ENCODE measurements around the gene TCL1A. TPM values are rescaled to one million over a fixed set of nuclear protein-coding genes. Genes with fewer than 3 reads are reported as not detected.

TCL1A gene
- total and polyA plus RNA-seq, 2 donors (not counting 3 experiments of a cell fraction or from before 2014, with no cell fraction given): not detected

- Histone ChIP-seq H3K9ac (replicated peaks; ENCODE audit: extremely low read depth, insufficient read depth, low read length) (no peak overlapping the region), H3K27me3 (ENCODE audit: control insufficient read depth in 2 of 2, insufficient read depth in 2 of 2, low read length in 2 of 2) (no peaks in the 10 kb centered on the region), H3K4me3 (replicated peaks in 1 of 3; ENCODE audit: insufficient read depth in 1 of 3, low read depth in 1 of 3, low read length in 3 of 3) (no peak overlapping the region), H3K27ac (ENCODE audit: insufficient read depth, low read depth, low read length) (no peak overlapping the region), H3K9me3 (replicated peaks; ENCODE audit: control insufficient read depth, insufficient read depth, low read length) (no peaks in the 10 kb centered on the region), H3K9me1 (replicated peaks; ENCODE audit: control insufficient read depth, extremely low read depth, insufficient read depth, low read length) (no peaks in the 10 kb centered on the region), H4K20me1 (replicated peaks; ENCODE audit: control insufficient read depth, extremely low read depth, insufficient read depth, low read length) (no peaks in the 10 kb centered on the region), H3K36me3 (ENCODE audit: control insufficient read depth in 2 of 2, extremely low read depth in 1 of 2, insufficient read depth in 2 of 2, low read length in 2 of 2) (no peaks in the 10 kb centered on the region), H3K4me2 (ENCODE audit: insufficient read depth, low read length) (no peak overlapping the region), H3K79me2 (ENCODE audit: control insufficient read depth, insufficient read depth, low read length) (no peaks in the 10 kb centered on the region), H3K4me1 (ENCODE audit: control insufficient read depth, extremely low read depth, insufficient read depth, low read length) (no peaks in the 10 kb centered on the region), H2AFZ (ENCODE audit: low read depth, low read length) (no peak overlapping the region)
- dilution Hi-C loops (cut with MboI; ENCODE audit: extremely low pct_ligation_motif_present, low sequenced_read_pairs): no loop called here
- DNase-seq (ENCODE audit: low read depth, low spot score): no peak
- ChIA-PET CTCF (no interaction called here), POLR2A (no interaction called here)
- no peak for TF ChIP-seq FOS (IDR thresholded peaks at IDR 0.05; ENCODE audit: borderline replicate concordance, insufficient read depth, low read length)
- no peak for TF ChIP-seq JUN (IDR thresholded peaks at IDR 0.05; ENCODE audit: borderline replicate concordance, insufficient read depth, insufficient read length, low read depth)
- TF ChIP-seq, protein P1, sequence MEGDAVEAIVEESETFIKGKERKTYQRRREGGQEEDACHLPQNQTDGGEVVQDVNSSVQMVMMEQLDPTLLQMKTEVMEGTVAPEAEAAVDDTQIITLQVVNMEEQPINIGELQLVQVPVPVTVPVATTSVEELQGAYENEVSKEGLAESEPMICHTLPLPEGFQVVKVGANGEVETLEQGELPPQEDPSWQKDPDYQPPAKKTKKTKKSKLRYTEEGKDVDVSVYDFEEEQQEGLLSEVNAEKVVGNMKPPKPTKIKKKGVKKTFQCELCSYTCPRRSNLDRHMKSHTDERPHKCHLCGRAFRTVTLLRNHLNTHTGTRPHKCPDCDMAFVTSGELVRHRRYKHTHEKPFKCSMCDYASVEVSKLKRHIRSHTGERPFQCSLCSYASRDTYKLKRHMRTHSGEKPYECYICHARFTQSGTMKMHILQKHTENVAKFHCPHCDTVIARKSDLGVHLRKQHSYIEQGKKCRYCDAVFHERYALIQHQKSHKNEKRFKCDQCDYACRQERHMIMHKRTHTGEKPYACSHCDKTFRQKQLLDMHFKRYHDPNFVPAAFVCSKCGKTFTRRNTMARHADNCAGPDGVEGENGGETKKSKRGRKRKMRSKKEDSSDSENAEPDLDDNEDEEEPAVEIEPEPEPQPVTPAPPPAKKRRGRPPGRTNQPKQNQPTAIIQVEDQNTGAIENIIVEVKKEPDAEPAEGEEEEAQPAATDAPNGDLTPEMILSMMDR (IDR thresholded peaks at IDR 0.05; ENCODE audit: extremely low read depth in 1 of 2, insufficient read depth in 1 of 2, low read depth in 1 of 2, low read length in 2 of 2): no peak
- no peak for TF ChIP-seq MYC (IDR thresholded peaks at IDR 0.05; ENCODE audit: low read depth, low read length)
- no peak for TF ChIP-seq POLR2AphosphoS5 (IDR thresholded peaks at IDR 0.05; ENCODE audit: insufficient read depth, low read depth, low read length)
- TF ChIP-seq MAX (IDR thresholded peaks at IDR 0.05; ENCODE audit: insufficient read depth, insufficient read length): no peak
- intact Hi-C loops (cut with micrococcal nuclease): no loop called here
- BruUV-seq (replicated peaks): no TSS peak
- FAIRE-seq: no peak
Measured at GRCh38 chr14:95712398-95712797, 1.5 kb downstream of the TCL1A start.

Measured in endothelial cell of umbilical vein (primary cell).